ENCODE measurements around the gene DDX60. TPM values are rescaled to one million over a fixed set of nuclear protein-coding genes. Genes with fewer than 3 reads are reported as not detected.

The DDX60 gene
- total and polyA plus RNA-seq, 3 donors from 2014 or later = 5.3 to 26.5 (median 22.2) TPM

GRCh38 chr4:168319486-168320019 lies 1.0 kb upstream of the DDX60 start:
- intact Hi-C loops (cut with DNase I; ENCODE audit: low total_unique reads) = no loop called here
- no peaks in the 10 kb centered on the region for H3K36me3 ChIP-seq (ENCODE audit: low read depth, missing control alignments)
- no peak for DNase-seq
- no peaks in the 10 kb centered on the region for H3K9me3 ChIP-seq
- H3K27me3 ChIP-seq = no peaks in the 10 kb centered on the region
- H3K27ac ChIP-seq = peak overlapping the region in 1 of 2 donors; percentile 96
- H3K4me3 ChIP-seq = peak overlapping the region in 1 of 2 donors; percentile 75
- 39 to 42% methylated on average over 3 of the region's 3 CpGs for WGBS, 2 donors
- peaks cover 9% of the 10 kb centered on the region for H3K4me1 ChIP-seq
- no peak for TF ChIP-seq CTCF (IDR thresholded peaks at IDR 0.05)
- TF ChIP-seq POLR2A (IDR thresholded peaks at IDR 0.05) = no peak

GRCh38 chr4:168317621-168318020 lies 931 bp downstream of the DDX60 start:
- DNase-seq = no peak
- WGBS, 2 donors = 48 to 64% methylated on average over 4 of the region's 4 CpGs
- H3K27ac ChIP-seq = peak overlapping the region; percentile 96 to 99
- intact Hi-C loops (cut with DNase I; ENCODE audit: low total_unique reads) = no loop called here
- TF ChIP-seq POLR2A (IDR thresholded peaks at IDR 0.05) (no peak), CTCF (IDR thresholded peaks at IDR 0.05) (no peak)
- H3K4me1 ChIP-seq = peaks cover 9% of the 10 kb centered on the region
- no peaks in the 10 kb centered on the region for H3K9me3 ChIP-seq
- H3K27me3 ChIP-seq = no peaks in the 10 kb centered on the region
- peak overlapping the region in 1 of 2 donors; percentile 95 for H3K4me3 ChIP-seq
- H3K36me3 ChIP-seq (ENCODE audit: low read depth, missing control alignments) = no peaks in the 10 kb centered on the region

GRCh38 chr4:168309781-168310180 lies 8.8 kb downstream of the DDX60 start:
- intact Hi-C loops (cut with DNase I; ENCODE audit: low total_unique reads) = no loop called here
- Histone ChIP-seq H3K4me3 (no peak overlapping the region), H3K4me1 (no peaks in the 10 kb centered on the region), H3K9me3 (no peaks in the 10 kb centered on the region), H3K27me3 (no peaks in the 10 kb centered on the region), H3K27ac (peak overlapping the region in 1 of 2 donors; percentile 7), H3K36me3 (ENCODE audit: low read depth, missing control alignments) (no peaks in the 10 kb centered on the region)
- peak; percentile 44 for DNase-seq
- TF ChIP-seq CTCF (IDR thresholded peaks at IDR 0.05) (no peak), POLR2A (IDR thresholded peaks at IDR 0.05) (no peak)
- 25 to 33% methylated on average over 2 of the region's 2 CpGs for WGBS, 2 donors

- Histone ChIP-seq H3K27me3 (no peaks in the 10 kb centered on the region), H3K4me1 (no peaks in the 10 kb centered on the region), H3K4me3 (no peak overlapping the region), H3K27ac (no peak overlapping the region), H3K36me3 (ENCODE audit: low read depth, missing control alignments) (no peaks in the 10 kb centered on the region), H3K9me3 (no peaks in the 10 kb centered on the region)
- intact Hi-C loops (cut with DNase I; ENCODE audit: low total_unique reads) = no loop called here
- no peak for TF ChIP-seq CTCF (IDR thresholded peaks at IDR 0.05)
- TF ChIP-seq POLR2A (IDR thresholded peaks at IDR 0.05) = no peak
- no peak for DNase-seq
- WGBS, 2 donors = 77 to 89% methylated on average over 2 of the region's 2 CpGs
These were observed 9.6 kb downstream of the DDX60 start for GRCh38 chr4:168308912-168309311.

GRCh38 chr4:168306476-168306875 lies 12.1 kb downstream of the DDX60 start:
- no peak for TF ChIP-seq CTCF (IDR thresholded peaks at IDR 0.05)
- no peak for TF ChIP-seq POLR2A (IDR thresholded peaks at IDR 0.05)
- no peaks in the 10 kb centered on the region for H3K9me3 ChIP-seq

More at GRCh38 chr4:168306476-168306875, 12.1 kb downstream of the DDX60 start:
- H3K36me3 ChIP-seq (ENCODE audit: low read depth, missing control alignments) = no peaks in the 10 kb centered on the region
- H3K4me1 ChIP-seq = no peaks in the 10 kb centered on the region
- H3K27me3 ChIP-seq = no peaks in the 10 kb centered on the region
- no peak for DNase-seq
- H3K27ac ChIP-seq = no peak overlapping the region
- intact Hi-C loops (cut with DNase I; ENCODE audit: low total_unique reads) = no loop called here
- WGBS, 2 donors = 77 to 85% methylated on average over 7 of the region's 7 CpGs
- H3K4me3 ChIP-seq = no peak overlapping the region
